Stimulated activated naive CD4-positive, alpha-beta T cell (primary cell): Measurements from ENCODE around the gene ACTA2.

Experiments used
- DNase-seq, 6 experiments: peaks; one replicate each; lab custom pipeline; 2025; lab: John Stamatoyannopoulos, UW

Gene ACTA2

GRCh38 chr10:88920198-88920597 lies 32.4 kb downstream of the ACTA2 start:
- no peak for DNase-seq

GRCh38 chr10:88919041-88919440 lies 33.5 kb downstream of the ACTA2 start:
- DNase-seq, result no peak

GRCh38 chr10:88918191-88918905 lies 34.2 kb downstream of the ACTA2 start:
- DNase-seq, result no peak

- DNase-seq, result no peak
These were observed 35.6 kb downstream of the ACTA2 start for GRCh38 chr10:88916986-88917385.

- DNase-seq, result no peak
These were observed 36.3 kb downstream of the ACTA2 start for GRCh38 chr10:88916231-88916630.

GRCh38 chr10:88915781-88916180 lies 36.8 kb downstream of the ACTA2 start:
- no peak for DNase-seq

- DNase-seq, result no peak
These were observed 38.8 kb downstream of the ACTA2 start for GRCh38 chr10:88913788-88914187.

- no peak for DNase-seq
These were observed 39.4 kb downstream of the ACTA2 start for GRCh38 chr10:88913127-88913526.

- no peak for DNase-seq
These were observed 40.7 kb downstream of the ACTA2 start for GRCh38 chr10:88911851-88912250.

- DNase-seq, result no peak
These were observed 41.5 kb downstream of the ACTA2 start for GRCh38 chr10:88911116-88911515.

GRCh38 chr10:88908194-88908593 lies 44.4 kb downstream of the ACTA2 start:
- no peak for DNase-seq

- DNase-seq, result no peak
These were observed 45.7 kb downstream of the ACTA2 start for GRCh38 chr10:88906921-88907320.

GRCh38 chr10:88903715-88904114 lies 48.9 kb downstream of the ACTA2 start:
- no peak for DNase-seq

GRCh38 chr10:88901984-88902789 lies 50.4 kb downstream of the ACTA2 start:
- no peak for DNase-seq

GRCh38 chr10:88901206-88901983 lies 51.2 kb downstream of the ACTA2 start:
- DNase-seq, result no peak

GRCh38 chr10:88899886-88900285 lies 52.7 kb downstream of the ACTA2 start:
- no peak for DNase-seq

- DNase-seq, result no peak
These were observed 53.8 kb downstream of the ACTA2 start for GRCh38 chr10:88898727-88899126.

GRCh38 chr10:88896994-88897853 lies 55.3 kb downstream of the ACTA2 start:
- no peak for DNase-seq

GRCh38 chr10:88896372-88896993 lies 56.1 kb downstream of the ACTA2 start:
- DNase-seq, result no peak

- no peak for DNase-seq
These were observed 57.3 kb downstream of the ACTA2 start for GRCh38 chr10:88895250-88895649.

GRCh38 chr10:88893611-88894010 lies 59.0 kb downstream of the ACTA2 start:
- DNase-seq, result no peak
